ENCODE data around the gene DSN1.

Gene DSN1

GRCh38 chr20:36754656-36755222, 18.8 kb downstream of the DSN1 start:
- DNase-seq (ENCODE audit: low read depth): no peak

GRCh38 chr20:36752582-36752981, 21.0 kb downstream of the DSN1 start:
- no peak for DNase-seq (ENCODE audit: low read depth)

- DNase-seq (ENCODE audit: low read depth): peak; percentile 85
Observed at GRCh38 chr20:36745927-36746659, 27.5 kb downstream of the DSN1 start, which contains the start of gene NDRG3. NDRG3 (minus strand) TSS chr20:36746090; CDS start chr20:36721735, 24,355 bp downstream.

GRCh38 chr20:36745234-36745926, 28.2 kb downstream of the DSN1 start:
- DNase-seq (ENCODE audit: low read depth): no peak

- DNase-seq (ENCODE audit: low read depth): no peak
Observed at GRCh38 chr20:36744764-36745191, 28.8 kb downstream of the DSN1 start.

GRCh38 chr20:36744243-36744642, 29.3 kb downstream of the DSN1 start:
- DNase-seq (ENCODE audit: low read depth): no peak

- DNase-seq (ENCODE audit: low read depth): no peak
Observed at GRCh38 chr20:36742558-36742957, 31.0 kb downstream of the DSN1 start.

- DNase-seq (ENCODE audit: low read depth): no peak
Observed at GRCh38 chr20:36741072-36741471, 32.5 kb downstream of the DSN1 start.

GRCh38 chr20:36737183-36737499, 36.4 kb downstream of the DSN1 start:
- no peak for DNase-seq (ENCODE audit: low read depth)

GRCh38 chr20:36736451-36737182, 36.9 kb downstream of the DSN1 start:
- no peak for DNase-seq (ENCODE audit: low read depth)

- no peak for DNase-seq (ENCODE audit: low read depth)
Observed at GRCh38 chr20:36732456-36732855, 41.1 kb downstream of the DSN1 start.

- no peak for DNase-seq (ENCODE audit: low read depth)
Observed at GRCh38 chr20:36728986-36729385, 44.6 kb downstream of the DSN1 start.

GRCh38 chr20:36726168-36726567, 47.4 kb downstream of the DSN1 start:
- no peak for DNase-seq (ENCODE audit: low read depth)

GRCh38 chr20:36720510-36720909, 53.1 kb downstream of the DSN1 start:
- DNase-seq (ENCODE audit: low read depth): no peak

- no peak for DNase-seq (ENCODE audit: low read depth)
Observed at GRCh38 chr20:36717657-36718056, 55.9 kb downstream of the DSN1 start.

- DNase-seq (ENCODE audit: low read depth): no peak
Observed at GRCh38 chr20:36717021-36717420, 56.5 kb downstream of the DSN1 start.

GRCh38 chr20:36712775-36713174, 60.8 kb downstream of the DSN1 start:
- DNase-seq (ENCODE audit: low read depth): no peak

- no peak for DNase-seq (ENCODE audit: low read depth)
Observed at GRCh38 chr20:36709126-36709525, 64.4 kb downstream of the DSN1 start.

GRCh38 chr20:36703530-36703929, 70.0 kb downstream of the DSN1 start:
- DNase-seq (ENCODE audit: low read depth): no peak
